Stimulated activated CD4-positive, alpha-beta T cell treated with anti-CD3 and anti-CD28 coated beads, Interleukin-1b, Interleukin-23, amount 100 ng/mL, for 1 hour (primary cell): ENCODE measurements around the gene PSENEN.

Experiments used
- DNase-seq, 2 donors: peaks; one replicate each; pipeline ENCODE4 v3.0.0-alpha.2; 2020; ENCODE audit warnings: low read depth in 2 of 2

The PSENEN gene

DNA sequence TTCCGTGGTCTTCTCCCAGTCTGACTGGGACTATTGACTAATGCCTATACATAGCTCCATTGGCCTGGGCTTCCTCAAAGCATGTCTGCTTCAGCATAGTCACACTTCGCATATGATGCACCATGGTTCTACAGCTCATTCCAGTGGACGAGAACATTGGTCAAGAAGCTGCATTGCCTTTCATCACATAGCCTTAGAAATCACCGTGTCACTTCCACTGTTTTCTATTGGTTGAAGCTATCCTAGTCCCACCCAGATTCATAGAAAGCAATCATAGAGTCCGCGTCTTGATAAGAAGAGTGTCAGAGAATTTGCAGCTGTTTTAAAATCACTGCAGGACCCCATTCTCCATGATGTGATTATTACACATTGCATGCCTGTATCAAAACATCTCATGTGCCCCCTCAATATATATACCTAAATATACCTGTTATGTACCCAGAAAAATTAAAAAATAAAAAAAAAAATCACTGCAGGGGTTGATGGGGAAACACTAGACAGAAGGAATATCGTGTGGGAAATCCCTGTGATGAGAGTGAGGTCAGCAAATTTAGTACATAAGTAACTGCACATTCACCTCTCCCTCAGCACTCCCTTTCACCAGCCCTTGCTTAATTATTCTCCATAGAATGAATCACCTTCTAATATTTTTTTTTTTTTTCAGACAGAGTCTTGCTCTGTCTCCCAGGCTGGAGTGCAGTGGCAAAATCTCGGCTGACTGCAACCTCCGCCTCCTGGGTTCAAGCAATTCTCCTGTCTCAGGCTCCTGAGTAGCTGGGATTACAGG is 27.8 kb downstream of the PSENEN start:
- DNase-seq, result no peak

DNA sequence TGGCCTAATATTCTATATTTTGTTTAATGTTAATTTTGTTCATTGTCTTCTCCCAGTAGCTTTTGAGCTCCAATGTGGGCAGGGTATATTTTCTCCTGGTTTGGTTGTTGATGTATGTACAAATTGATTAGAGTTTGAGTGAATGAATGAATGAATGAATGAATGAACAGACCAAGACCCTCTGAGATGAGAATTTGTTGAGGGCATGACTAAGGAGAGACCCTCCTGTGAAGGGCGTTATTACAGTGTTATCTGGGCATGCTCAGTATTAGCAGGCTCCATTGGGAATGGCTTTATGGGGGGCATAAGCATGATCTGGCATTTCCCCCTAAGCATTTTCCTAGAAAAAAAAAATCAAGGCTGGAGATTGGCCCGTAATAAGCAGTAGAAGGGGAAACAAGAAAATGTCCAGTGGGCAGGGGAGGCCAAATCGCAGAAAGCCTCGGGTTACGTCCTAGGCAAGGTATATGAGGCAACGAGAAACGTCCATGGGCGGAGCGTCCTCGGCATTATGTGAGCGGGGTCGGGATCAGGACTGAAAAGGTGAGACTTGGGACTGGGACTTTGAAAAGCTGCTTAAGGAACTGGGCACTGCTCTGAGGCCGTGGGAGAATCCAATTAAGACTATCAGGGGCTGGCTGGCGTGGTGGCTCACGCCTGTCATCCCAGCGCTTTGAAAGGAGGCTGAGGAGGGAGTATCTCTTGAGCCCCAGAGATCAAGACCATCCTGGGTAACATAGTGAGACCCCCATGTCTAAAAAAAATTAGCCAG is 29.0 kb downstream of the PSENEN start:
- no peak for DNase-seq

DNA sequence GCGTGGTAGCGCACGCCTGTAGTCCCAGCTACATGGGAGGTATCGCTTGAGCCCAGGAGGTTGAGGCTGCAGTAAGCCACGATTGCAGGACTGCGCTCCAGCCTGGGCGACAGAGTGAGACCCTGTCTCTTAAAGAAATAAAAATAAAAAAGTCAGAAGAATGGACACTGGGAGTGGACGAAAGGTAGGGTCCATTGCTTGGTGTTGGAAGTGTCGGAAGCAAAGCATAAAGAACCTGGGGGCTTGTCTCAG is 29.5 kb downstream of the PSENEN start:
- no peak for DNase-seq

DNA sequence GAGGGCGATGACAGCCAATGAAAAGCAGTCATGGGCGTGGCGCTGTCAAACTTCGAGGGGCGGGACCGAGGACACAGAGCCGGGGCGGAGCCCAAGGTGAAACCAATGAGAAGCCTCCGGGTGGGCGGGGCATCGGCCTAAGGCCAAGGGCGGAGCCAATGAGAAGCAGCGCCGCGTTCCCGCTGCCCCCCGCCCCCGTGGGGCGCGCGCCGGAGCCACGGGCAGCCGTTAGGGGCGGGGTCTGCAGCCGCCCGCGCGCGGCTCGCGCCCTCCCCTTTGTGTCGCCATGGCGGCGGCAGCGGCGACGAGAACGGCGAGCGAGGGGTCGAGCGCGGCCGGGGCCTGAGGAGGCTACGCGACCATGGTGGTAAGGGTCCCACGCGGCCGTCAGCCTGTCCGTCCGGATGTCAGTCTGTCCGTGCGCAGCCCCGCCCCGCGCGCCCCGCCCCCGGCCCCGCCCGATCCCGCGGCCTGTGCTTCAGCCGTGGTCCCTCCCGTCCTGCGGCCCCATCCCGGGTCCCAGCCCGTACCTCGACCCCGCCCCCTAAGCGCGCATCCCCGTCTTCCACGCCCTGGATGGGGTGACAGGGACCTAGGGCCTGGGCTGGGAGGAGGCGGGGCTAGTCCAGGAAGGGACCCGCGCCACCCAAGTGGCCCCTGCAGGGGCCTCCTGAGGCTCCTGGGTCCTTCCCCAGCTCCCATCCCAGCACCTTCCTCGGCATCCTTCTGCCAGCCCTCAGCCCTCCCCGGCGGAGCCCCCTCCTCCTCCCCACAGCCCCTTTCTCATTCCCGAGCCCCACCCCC is 30.0 kb downstream of the PSENEN start, which contains the start of gene ARHGAP33:
Gene ARHGAP33 (plus strand): TSS at position 267 of the 804 bp plus-strand sequence. CDS start 95 bp downstream, at position 362.
- DNase-seq, result peak; percentile 96 to 97

DNA sequence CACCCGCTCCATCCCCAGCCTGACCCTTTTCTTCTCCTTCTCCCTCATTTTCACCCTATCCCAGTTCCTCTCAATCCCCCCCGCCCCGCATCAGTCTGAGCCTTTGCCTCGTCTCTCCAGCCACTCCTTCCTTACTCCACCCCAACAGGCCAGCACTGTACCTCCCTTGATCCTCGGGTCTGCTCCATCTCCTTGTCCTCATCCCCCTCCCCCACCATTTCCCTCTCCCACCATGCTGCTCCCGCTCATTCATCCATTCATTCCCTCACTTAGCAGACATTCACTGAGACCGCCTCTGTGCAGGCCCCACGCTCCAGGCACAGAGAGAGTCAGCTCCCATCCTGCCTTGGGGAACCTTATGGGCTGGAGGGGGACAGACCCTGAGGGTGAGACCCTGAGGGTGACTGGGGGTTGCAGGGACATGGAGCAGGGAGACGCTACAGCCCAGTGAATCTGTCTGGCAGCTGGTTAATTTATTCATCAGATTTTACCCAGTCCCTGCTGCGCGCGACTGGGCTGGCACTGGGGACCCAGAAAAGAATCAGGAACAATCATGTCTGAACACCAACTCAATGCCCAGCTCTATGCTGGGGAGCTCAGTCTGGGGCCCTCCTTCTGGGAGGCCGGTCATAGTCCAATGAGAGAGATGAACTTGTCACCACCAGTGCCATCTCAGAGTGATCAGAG is 30.8 kb downstream of the PSENEN start:
- no peak for DNase-seq

DNA sequence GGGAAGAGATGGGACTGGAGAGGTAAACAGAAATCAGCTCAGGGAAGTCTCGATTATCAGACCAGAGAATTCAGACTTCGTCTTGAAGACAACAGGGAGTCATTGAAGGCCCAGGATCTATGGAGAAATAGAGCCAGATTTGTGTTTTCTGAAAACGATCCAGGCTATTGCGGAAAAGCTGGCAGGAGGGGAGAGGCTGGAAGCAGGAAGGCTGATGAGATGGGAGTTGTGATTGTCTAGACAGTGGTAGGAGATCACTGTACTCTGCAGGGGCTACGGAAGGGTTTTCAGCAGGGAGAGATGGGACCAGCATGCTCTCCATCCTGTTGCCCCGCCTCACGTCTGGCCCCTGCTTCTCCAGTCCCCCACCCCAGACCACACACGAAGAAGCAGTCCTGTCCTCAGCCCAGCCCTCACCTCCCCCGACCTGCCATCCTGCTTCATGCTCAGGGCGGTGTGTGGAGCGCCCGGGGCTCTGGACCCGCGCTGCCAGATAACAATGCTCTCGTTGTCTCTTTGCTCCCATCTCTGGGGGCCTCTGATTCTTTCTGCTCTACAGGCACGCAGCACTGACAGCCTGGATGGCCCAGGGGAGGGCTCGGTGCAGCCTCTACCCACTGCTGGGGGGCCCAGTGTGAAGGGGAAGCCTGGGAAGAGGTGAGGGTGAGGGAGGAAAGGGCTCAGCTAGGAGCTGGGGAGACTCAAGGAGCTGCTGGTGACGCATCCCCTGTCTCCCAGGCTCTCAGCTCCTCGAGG is 31.8 kb downstream of the PSENEN start:
- no peak for DNase-seq

DNA sequence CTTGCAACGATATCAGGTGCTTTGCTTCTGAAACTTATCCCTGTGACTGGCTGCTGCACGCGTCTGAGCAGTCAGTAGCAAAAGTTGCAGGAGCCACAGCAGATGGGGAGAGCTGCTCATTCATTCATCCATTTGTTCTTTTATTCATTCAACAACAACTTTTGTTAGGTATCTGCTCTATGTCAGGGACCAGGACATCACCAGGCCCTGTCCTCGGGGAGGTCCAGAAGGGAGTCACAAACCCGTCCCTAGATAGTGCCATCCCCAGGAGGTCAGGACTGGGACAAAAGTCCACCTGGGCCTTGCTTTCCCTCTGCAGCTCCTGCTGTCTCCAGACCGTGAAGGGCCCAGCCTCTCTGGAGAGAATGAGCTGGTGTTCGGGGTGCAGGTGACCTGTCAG is 32.5 kb downstream of the PSENEN start:
- DNase-seq, result no peak

DNA sequence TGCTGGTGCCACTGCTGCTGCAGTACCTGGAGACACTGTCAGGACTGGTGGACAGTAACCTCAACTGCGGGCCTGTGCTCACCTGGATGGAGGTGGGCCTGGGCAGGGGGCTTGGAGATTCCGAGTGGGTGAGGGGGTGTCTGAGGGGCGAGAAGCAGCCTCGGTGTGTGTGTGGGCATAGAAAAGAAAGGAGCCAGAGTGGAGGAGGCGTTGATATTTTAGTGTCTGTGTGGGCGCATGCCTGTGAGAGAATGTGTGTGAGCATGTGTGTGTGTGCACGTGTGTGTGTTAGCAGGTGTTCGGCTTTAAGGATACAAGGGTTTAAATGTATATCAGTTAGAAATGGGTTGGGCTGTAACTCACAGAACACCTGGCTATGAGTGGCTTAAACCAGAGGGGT is 33.6 kb downstream of the PSENEN start:
- DNase-seq, result no peak

DNA sequence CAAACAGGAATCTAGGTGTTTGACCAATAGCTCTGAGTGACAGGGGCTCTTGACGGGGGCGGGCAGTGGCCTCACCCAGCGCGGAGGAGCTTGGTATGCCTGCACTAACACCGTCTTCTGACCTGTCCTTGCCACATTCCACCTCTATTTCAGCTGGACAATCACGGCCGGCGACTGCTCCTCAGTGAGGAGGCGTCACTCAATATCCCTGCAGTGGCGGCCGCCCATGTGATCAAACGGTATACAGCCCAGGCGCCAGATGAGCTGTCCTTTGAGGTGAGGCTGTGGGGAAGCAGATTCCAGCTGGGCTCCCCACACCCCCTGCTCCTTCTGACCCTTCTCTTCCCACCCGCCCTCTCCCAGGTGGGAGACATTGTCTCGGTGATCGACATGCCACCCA is 34.6 kb downstream of the PSENEN start:
- DNase-seq, result no peak

DNA sequence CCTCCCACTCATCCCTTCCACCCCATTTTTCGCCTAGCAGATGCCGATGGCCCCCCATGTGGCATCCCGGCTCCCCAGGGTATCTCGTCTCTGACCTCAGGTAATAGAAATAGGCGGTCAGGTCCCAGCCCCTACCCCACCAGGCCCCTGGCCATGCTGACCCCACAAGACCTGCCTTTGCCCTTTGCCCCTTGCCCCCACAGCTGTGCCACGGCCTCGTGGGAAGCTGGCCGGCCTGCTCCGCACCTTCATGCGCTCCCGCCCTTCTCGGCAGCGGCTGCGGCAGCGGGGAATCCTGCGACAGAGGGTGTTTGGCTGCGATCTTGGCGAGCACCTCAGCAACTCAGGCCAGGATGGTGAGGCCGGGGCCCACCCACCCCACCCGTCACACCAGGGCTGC is 35.3 kb downstream of the PSENEN start:
- DNase-seq, result no peak

DNA sequence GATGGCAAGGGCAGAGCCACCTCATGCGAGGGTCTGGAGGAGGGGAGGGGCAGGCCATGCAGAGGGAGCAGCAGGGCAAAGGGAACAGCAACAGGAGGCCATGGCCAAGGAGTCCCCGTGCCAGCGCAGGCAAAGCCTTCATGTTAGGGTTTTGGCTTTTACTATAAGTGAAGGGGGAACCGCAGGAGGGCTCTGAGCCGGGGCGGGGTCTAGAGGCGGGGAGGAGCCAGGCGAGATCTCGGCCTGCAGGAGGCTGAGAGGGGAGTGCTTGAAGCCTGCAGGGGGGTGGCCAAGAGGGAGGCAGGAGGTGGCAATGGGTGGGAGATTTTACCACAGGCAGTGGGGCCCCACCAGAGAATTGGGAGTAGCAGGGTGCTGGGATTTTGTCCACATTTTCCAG is 36.2 kb downstream of the PSENEN start:
- no peak for DNase-seq

DNA sequence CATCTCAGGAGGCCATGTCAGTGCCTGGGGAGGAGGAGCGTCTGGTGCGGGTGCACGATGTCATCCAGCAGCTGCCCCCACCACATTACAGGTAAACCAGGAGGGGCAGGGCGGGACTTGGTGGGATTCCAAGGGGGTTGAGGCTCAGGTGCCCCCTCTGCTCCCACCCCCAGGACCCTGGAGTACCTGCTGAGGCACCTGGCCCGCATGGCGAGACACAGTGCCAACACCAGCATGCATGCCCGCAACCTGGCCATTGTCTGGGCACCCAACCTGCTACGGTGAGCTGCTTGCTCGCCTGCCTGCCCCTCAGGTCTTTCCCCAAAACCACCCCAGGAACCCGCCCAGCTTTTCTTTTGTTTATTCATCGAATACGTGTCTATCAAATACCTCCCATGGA is 37.1 kb downstream of the PSENEN start:
- no peak for DNase-seq

DNA sequence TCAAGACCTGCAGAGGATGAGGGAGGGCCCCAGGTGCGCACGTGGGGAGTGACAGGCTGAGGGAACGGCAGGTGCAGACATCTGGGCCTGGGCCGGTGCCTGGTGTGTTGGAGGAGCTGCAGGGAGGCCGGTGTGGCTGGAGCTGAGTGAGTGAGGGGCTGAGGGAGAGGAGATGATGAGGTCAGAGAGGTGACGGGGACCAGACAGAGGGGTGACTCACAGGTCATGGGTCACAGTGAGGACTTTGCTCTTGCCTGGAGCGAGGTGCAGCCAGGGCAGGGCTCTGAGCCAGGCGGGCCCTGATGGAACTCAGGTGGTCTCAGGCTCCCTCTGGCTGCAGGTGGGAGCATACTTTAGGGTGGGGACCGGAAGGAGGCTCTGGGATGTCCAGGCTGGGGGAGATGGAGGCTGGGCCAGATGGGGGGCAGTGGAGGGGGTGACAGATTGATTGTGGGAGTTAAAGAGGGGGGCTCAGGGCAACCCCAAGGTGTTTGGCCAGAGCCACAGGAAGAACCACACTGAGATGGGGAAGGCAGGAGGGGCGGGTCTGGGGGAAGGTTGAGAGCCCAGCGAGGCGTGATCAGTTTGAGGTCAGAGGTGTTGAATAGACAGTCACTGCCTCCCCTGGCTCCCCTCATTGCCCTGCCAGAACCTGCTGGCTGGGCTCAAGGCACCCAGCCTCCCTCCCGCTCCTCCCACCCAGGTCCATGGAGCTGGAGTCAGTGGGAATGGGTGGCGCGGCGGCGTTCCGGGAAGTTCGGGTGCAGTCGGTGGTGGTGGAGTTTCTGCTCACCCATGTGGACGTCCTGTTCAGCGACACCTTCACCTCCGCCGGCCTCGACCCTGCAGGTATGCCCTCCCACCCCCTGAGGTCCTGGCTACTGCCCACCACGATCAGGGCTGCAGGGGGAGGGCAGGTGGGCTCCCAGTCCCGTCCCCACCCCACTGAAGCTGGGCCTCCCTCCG is 38.3 kb downstream of the PSENEN start:
- DNase-seq, result no peak

DNA sequence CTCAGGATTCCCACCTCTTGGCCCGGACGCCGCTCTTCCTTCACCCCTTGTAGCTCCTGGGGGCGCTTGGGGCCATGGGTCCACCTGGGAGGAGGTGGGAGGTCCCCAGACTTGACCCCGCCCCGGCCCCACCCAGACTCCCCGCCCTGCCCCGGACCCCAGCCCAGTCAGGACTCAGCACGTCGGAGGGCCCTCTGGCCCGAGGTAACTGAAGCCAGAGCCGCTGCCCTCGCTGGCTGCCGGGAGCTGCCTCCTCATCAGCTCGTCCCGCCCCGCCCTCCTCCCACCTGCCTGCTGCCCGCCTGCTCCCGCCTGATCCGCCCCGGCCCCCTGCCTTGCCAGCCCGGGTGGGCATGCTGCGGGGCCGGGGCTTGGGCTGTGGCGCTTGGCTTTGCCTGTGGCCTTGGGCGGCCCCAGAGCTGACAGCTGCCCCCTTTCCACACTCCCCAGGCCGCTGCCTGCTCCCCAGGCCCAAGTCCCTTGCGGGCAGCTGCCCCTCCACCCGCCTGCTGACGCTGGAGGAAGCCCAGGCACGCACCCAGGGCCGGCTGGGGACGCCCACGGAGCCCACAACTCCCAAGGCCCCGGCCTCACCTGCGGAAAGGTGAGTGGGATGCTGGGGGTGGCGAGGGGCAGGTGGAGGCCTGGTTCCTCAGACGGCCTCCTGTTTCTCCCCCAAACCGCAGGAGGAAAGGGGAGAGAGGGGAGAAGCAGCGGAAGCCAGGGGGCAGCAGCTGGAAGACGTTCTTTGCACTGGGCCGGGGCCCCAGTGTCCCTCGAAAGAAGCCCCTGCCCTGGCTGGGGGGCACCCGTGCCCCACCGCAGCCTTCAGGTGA is 39.3 kb downstream of the PSENEN start:
- DNase-seq, result no peak

DNA sequence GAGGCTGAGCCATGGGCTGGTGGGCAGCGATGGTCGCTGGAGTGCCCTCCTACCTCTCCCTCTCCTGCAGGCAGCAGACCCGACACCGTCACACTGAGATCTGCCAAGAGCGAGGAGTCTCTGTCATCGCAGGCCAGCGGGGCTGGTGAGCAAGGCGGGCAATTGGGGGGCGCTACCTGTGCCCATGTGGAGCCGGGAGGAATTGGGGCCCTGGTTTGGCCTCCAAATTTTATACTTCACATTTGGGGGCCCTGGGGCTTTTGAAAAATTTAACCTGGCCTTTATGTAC is 39.8 kb downstream of the PSENEN start:
- no peak for DNase-seq

DNA sequence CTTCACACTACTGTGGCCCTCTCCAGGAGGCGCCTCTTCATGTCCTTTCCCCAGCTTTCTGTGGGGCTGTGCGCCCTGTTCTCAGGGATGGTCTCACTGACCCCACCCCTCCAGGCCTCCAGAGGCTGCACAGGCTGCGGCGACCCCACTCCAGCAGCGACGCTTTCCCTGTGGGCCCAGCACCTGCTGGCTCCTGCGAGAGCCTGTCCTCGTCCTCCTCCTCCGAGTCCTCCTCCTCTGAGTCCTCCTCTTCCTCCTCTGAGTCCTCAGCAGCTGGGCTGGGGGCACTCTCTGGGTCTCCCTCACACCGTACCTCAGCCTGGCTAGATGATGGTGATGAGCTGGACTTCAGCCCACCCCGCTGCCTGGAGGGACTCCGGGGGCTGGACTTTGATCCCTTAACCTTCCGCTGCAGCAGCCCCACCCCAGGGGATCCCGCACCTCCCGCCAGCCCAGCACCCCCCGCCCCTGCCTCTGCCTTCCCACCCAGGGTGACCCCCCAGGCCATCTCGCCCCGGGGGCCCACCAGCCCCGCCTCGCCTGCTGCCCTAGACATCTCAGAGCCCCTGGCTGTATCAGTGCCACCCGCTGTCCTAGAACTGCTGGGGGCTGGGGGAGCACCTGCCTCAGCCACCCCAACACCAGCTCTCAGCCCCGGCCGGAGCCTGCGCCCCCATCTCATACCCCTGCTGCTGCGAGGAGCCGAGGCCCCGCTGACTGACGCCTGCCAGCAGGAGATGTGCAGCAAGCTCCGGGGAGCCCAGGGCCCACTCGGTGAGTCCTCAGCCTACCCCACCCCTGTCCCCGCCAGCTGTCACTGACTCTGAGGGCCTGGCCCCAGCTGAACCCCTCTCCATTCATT is 41.1 kb downstream of the PSENEN start:
- DNase-seq, result no peak

DNA sequence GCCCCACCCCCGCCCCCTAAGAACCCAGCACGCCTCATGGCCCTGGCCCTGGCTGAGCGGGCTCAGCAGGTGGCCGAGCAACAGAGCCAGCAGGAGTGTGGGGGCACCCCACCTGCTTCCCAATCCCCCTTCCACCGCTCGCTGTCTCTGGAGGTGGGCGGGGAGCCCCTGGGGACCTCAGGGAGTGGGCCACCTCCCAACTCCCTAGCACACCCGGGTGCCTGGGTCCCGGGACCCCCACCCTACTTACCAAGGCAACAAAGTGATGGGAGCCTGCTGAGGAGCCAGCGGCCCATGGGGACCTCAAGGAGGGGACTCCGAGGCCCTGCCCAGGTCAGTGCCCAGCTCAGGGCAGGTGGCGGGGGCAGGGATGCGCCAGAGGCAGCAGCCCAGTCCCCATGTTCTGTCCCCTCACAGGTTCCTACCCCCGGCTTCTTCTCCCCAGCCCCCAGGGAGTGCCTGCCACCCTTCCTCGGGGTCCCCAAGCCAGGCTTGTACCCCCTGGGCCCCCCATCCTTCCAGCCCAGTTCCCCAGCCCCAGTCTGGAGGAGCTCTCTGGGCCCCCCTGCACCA is 41.9 kb downstream of the PSENEN start:
- DNase-seq, result no peak
